PC-9 (cell line): ENCODE results near the gene PCED1A. TPM values are rescaled to one million over a fixed set of nuclear protein-coding genes. Genes with fewer than 3 reads are reported as not detected.

Source experiments
- BruUV-seq: library from RNA; stranded (reverse); fragments of 400-500 nt; replicated peaks from 2 replicates; lab custom pipeline; 2021; lab: Mats Ljungman, UMichigan
- CTCF ChIA-PET: fragments of 300-600 bp; sonication (Branson Sonifier 250); formaldehyde crosslinking; loops from one replicate; lab custom pipeline; 2022; ENCODE audit warnings: antibody characterized with exemption; lab: Charles Lee
- POLR2A ChIA-PET: fragments of 300-600 bp; sonication (Branson Sonifier 250); formaldehyde crosslinking; loops from one replicate; lab custom pipeline; 2022; ENCODE audit warnings: antibody characterized with exemption; ENCODE audit not compliant: unreplicated experiment; lab: Charles Lee
- DNase-seq, 2 experiments: peaks; one replicate each; pipeline versions ENCODE4 v3.0.0 to v3.0.0-alpha.2; 2015 to 2022; ENCODE audit warnings: mixed read lengths in 1 of 2
- H2AFZ ChIP-seq: fragments of 200-600 bp; sonication (generic); 2 replicates; pipeline ENCODE4 v1.8.1; 2017; ENCODE audit warnings: antibody characterized with exemption
- H3F3A ChIP-seq: fragments of 200-600 bp; sonication (generic); 2 replicates; pipeline ENCODE4 v1.8.1; 2017; ENCODE audit warnings: antibody characterized with exemption, mild to moderate bottlenecking, low read depth; ENCODE audit not compliant: insufficient read depth
- H3K27ac ChIP-seq: fragments of 200-600 bp; sonication (generic); 2 replicates; pipeline ENCODE4 v1.6.1; 2016; ENCODE audit warnings: mixed run types
- H3K27me3 ChIP-seq: fragments of 200-600 bp; sonication (generic); 2 replicates; pipeline ENCODE4 v1.6.1; 2016; ENCODE audit warnings: low read depth, mixed run types; ENCODE audit not compliant: insufficient read depth
- H3K36me3 ChIP-seq: fragments of 200-600 bp; sonication (generic); 2 replicates; pipeline ENCODE4 v1.6.1; 2016; ENCODE audit warnings: low read depth, mixed run types
- H3K4me1 ChIP-seq: fragments of 200-600 bp; sonication (generic); replicated peaks from 2 replicates; pipeline ENCODE4 v1.6.1; 2016; ENCODE audit warnings: mixed run types; ENCODE audit not compliant: insufficient read depth
- H3K4me2 ChIP-seq: fragments of 200-600 bp; sonication (generic); 2 replicates; pipeline ENCODE4 v1.6.1; 2017; ENCODE audit warnings: mixed run types
- H3K4me3 ChIP-seq: fragments of 200-600 bp; sonication (generic); 2 replicates; pipeline ENCODE4 v1.6.1; 2016; ENCODE audit warnings: mixed run types
- H3K79me2 ChIP-seq: fragments of 200-600 bp; sonication (generic); 2 replicates; pipeline ENCODE4 v1.6.1; 2017; ENCODE audit warnings: low read depth, mixed run types
- H3K9me2 ChIP-seq: fragments of 200-600 bp; sonication (generic); 2 replicates; pipeline ENCODE4 v1.8.1; 2017; ENCODE audit warnings: mild to moderate bottlenecking; ENCODE audit not compliant: insufficient read depth
- H3K9me3 ChIP-seq: fragments of 200-600 bp; sonication (generic); 2 replicates; pipeline ENCODE4 v1.8.1; 2016; ENCODE audit warnings: low read depth; ENCODE audit not compliant: insufficient read depth
- H4K20me1 ChIP-seq: fragments of 200-600 bp; sonication (generic); 2 replicates; pipeline ENCODE4 v1.8.1; 2017; ENCODE audit not compliant: insufficient read depth
- EZH2 ChIP-seq: fragments of 200-600 bp; sonication (generic); IDR thresholded peaks from 2 replicates; pipeline ENCODE4 v1.8.0; 2017; ENCODE audit warnings: antibody characterized with exemption, low read depth
- intact Hi-C: fragments of 100-400 bp; cut with micrococcal nuclease; formaldehyde crosslinking; loops from one replicate; pipeline ENCODE4 v1.10.0; 2022; ENCODE audit not compliant: unreplicated experiment
- total RNA-seq: library from RNA; stranded (reverse); gene quantifications from 2 replicates; pipeline ENCODE4 v1.2.3, GENCODE V29; 2021
- TF ChIP-seq, protein P1 (sequence below): fragments of 200-600 bp; sonication (generic); conservative IDR thresholded peaks from 2 replicates; pipeline ENCODE4 v1.6.1; 2017; ENCODE audit warnings: mixed run types, antibody characterized with exemption, mild to moderate bottlenecking, moderate library complexity

Gene PCED1A
- total RNA-seq, 1 experiment from 2014 or later = 47.9 TPM

GRCh38 chr20:2807019-2807418 is 33.4 kb downstream of the PCED1A start:
- no TSS peak for BruUV-seq
- Histone ChIP-seq H3K4me1 (no peaks in the 10 kb centered on the region), H3K27me3 (peaks cover 29% of the 10 kb centered on the region), H3K36me3 (no peaks in the 10 kb centered on the region), H3K9me3 (no peaks in the 10 kb centered on the region), H3K79me2 (no peaks in the 10 kb centered on the region), H2AFZ (no peak overlapping the region), H3K4me3 (no peak overlapping the region), H3K9me2 (no peaks in the 10 kb centered on the region), H3K27ac (no peak overlapping the region), H3F3A (no peaks in the 10 kb centered on the region), H3K4me2 (no peak overlapping the region), H4K20me1 (no peaks in the 10 kb centered on the region)
- POLR2A ChIA-PET = interaction anchor here (0.6 kb wide), 1 partner anchor 134 kb away, joined by 5 read pairs; no protein-coding TSS in a partner anchor
- DNase-seq = no peak
- TF ChIP-seq, protein P1, sequence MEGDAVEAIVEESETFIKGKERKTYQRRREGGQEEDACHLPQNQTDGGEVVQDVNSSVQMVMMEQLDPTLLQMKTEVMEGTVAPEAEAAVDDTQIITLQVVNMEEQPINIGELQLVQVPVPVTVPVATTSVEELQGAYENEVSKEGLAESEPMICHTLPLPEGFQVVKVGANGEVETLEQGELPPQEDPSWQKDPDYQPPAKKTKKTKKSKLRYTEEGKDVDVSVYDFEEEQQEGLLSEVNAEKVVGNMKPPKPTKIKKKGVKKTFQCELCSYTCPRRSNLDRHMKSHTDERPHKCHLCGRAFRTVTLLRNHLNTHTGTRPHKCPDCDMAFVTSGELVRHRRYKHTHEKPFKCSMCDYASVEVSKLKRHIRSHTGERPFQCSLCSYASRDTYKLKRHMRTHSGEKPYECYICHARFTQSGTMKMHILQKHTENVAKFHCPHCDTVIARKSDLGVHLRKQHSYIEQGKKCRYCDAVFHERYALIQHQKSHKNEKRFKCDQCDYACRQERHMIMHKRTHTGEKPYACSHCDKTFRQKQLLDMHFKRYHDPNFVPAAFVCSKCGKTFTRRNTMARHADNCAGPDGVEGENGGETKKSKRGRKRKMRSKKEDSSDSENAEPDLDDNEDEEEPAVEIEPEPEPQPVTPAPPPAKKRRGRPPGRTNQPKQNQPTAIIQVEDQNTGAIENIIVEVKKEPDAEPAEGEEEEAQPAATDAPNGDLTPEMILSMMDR = no peak
- no peak for TF ChIP-seq EZH2
- CTCF ChIA-PET = no interaction called here
- intact Hi-C loops = no loop called here

- no peaks in the 10 kb centered on the region for H3K9me3 ChIP-seq
Measured at GRCh38 chr20:2806351-2806701, 34.1 kb downstream of the PCED1A start.

DNA sequence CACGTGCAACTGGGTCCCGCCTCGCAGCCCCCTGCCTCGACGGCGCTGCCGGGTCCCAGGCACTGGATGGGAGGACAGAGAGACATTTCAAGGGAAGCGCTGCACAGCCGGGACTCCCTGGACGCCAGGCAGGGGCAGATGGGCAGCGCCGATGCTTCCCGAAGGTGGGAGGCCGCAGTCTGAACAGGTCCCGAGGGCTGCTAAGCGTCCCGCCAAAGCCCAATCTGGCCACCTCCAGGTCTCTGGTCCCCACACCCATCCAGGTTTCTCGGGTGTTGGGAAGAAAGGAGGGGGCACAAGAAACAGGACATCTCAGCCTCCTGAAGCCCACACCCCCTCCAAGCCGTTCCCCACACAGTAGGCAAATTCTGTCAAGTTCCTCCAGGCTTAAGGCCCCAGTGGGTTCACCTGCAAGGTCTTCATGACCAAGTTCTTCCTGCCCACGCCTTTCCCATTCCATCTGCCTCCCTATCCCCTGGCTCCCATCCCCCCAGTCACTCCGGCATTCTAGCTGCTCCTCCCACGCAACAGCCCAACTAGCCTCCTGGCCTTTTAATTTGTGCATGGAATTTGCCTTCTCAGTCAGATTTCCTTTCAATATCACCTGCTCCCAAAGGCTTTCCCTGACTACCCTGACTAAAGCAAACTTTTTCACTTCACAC is 34.6 kb downstream of the PCED1A start:
- Histone ChIP-seq H3K4me1 (no peaks in the 10 kb centered on the region), H4K20me1 (no peaks in the 10 kb centered on the region), H3K9me2 (no peaks in the 10 kb centered on the region), H3K4me2 (no peak overlapping the region), H3K9me3 (no peaks in the 10 kb centered on the region), H3K27me3 (peaks cover 29% of the 10 kb centered on the region), H3K36me3 (no peaks in the 10 kb centered on the region), H3F3A (no peaks in the 10 kb centered on the region), H2AFZ (no peak overlapping the region), H3K27ac (no peak overlapping the region), H3K79me2 (no peaks in the 10 kb centered on the region), H3K4me3 (no peak overlapping the region)
- DNase-seq = no peak
- ChIA-PET POLR2A (no interaction called here), CTCF (no interaction called here)
- intact Hi-C loops = no loop called here
- BruUV-seq = no TSS peak
- TF ChIP-seq EZH2 = no peak
- TF ChIP-seq, protein P1 = no peak

More at GRCh38 chr20:2806351-2806701, 34.1 kb downstream of the PCED1A start:
- no TSS peak for BruUV-seq
- Histone ChIP-seq H4K20me1 (no peaks in the 10 kb centered on the region), H3K27me3 (peaks cover 29% of the 10 kb centered on the region), H3K4me2 (no peak overlapping the region), H3K9me2 (no peaks in the 10 kb centered on the region), H3F3A (no peaks in the 10 kb centered on the region), H3K4me3 (no peak overlapping the region), H2AFZ (no peak overlapping the region), H3K27ac (no peak overlapping the region), H3K36me3 (no peaks in the 10 kb centered on the region), H3K79me2 (no peaks in the 10 kb centered on the region), H3K4me1 (no peaks in the 10 kb centered on the region)
- DNase-seq = no peak
- ChIA-PET CTCF (no interaction called here), POLR2A (no interaction called here)
- intact Hi-C loops = no loop called here
- TF ChIP-seq, protein P1 = no peak
- no peak for TF ChIP-seq EZH2
